T1000 (cell line): Measurements from ENCODE around the gene TP53BP1.

Experiments used
- DNase-seq: peaks from one replicate; lab custom pipeline; 2025; ENCODE audit warnings: mixed read lengths; lab: John Stamatoyannopoulos, UW

TP53BP1 gene

DNA sequence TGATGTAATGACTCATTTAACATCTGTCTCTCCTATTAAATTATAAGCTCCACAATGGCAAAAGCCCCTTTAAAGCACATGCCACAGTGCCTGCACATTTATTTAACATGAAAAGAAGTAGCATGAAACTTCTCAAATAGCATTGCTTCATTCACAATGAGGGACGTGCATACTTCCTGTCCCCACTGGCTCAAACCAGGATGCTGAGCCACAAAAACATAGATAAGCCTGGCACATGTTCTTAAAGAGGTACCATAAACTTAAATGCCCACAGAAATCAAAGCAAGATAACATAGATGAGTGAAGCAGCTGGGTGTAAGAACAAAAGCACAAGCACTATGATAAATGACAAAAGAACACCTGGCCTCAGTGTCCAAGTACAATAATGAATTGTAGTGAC, 3.8 kb downstream of the TP53BP1 start:
- DNase-seq = no peak

GRCh38 chr15:43488790-43489189, 4.2 kb downstream of the TP53BP1 start:
- no peak for DNase-seq

DNA sequence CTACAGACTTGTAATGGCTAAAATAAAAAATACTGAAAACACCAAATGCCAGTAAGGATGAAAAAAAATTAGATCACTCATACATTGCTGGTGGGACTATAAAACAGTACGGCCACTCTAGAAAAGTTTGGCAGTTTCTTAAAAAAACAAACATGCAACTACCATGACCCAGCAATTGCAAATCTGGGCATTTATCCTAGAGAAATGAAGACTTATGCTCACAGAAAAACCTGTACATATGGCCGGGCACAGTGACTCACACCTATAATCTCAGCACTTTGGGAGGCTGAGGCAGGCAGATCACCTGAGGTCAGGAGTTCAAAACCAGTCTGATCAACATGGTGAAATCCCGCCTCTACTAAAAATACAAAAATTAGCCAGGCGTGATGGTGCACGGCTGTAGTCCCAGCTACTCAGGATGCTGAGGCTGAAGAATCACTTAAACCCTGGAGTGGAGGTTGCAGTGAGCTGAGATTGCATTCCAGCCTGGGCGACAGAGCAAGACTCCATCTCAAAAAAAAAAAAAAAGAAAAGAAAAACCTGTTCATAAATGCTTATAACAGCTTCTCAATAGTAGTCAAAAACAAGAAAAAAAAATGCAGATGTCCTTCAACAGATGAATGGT, 5.6 kb downstream of the TP53BP1 start:
- no peak for DNase-seq

- DNase-seq = no peak
Observed at GRCh38 chr15:43484455-43484854, 8.5 kb downstream of the TP53BP1 start.

DNA sequence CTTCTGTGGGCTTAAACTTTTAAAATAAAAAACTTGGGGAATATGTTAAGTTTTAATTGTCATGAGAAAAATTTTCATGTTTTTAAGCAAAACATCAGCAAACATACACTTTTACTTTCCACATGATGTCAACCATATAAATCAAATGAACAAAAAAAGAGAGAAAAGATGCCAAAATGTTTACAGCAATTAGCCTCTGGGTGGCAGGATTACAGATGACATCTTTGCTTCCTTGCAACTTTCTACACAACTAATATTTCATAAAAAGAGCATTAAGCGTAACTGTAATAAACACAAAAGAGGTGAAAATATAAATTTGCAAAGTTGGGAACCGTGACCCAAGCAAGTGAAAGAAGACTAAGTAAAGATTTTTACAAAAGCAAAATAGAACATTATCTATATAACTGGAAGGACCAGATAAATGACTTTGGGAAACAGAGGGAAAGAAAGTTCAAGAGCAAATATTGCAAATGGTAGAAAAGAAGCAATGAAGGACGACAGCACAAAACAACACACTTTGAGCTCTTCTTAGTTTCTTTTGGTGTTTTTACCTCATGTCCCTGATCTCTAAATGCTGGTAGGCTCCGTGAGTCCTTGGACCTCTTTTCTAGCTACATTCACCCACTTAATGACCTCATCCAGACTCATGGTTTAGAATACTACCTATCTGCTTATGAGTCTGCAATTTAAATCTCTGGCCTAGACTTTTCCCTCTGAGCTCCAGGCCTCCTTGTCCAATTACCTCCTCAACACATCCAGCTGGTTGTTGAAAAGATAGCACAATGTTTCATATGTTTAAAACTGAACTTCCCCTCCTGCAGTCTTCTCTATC, 9.4 kb downstream of the TP53BP1 start:
- no peak for DNase-seq

- DNase-seq = no peak
Observed at GRCh38 chr15:43473885-43474284, 19.1 kb downstream of the TP53BP1 start.

- DNase-seq = no peak
Observed at GRCh38 chr15:43471975-43472374, 21.0 kb downstream of the TP53BP1 start.

GRCh38 chr15:43469867-43470266, 23.1 kb downstream of the TP53BP1 start:
- no peak for DNase-seq

GRCh38 chr15:43465100-43465499, 27.9 kb downstream of the TP53BP1 start:
- DNase-seq = no peak

DNA sequence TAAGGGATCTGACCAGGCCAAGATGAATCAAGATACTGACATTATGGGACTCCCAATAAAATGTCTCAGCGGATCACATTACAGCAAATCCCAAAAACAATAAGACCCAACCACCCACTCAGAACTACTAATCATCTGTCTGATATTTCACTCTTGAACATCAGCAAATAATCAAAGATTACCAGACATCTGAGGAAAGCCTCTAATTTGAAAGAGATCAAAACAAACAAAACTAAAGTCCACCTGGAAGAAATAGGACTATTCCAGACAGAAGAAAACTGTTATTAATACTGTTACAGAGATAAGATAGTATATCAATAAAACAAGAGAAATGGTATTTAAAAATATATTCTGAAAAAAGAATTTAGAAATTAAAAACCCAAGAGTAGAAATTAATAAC, 29.0 kb downstream of the TP53BP1 start:
- DNase-seq = no peak

DNA sequence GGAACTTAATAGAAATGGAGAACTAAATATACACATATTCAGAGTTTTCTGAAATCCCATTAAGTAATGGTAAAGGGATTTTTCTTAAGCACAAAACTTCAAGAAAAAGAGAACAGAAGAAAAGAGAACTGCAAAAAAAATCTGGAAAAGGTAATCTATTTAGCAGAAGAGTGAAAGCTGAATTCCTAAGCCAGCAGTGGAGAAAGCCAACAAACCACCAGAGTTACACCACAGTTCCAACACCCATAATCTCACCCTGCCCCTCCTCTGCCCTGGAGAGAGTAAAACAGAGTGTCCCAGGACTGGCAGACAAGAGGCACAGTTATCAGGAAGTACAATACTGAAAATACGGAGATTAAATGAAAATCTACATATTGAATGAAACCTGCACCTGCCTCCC, 29.4 kb downstream of the TP53BP1 start:
- no peak for DNase-seq

- DNase-seq = no peak
Observed at GRCh38 chr15:43449981-43450380, 43.0 kb downstream of the TP53BP1 start.

GRCh38 chr15:43446344-43446743, 46.6 kb downstream of the TP53BP1 start:
- no peak for DNase-seq

DNA sequence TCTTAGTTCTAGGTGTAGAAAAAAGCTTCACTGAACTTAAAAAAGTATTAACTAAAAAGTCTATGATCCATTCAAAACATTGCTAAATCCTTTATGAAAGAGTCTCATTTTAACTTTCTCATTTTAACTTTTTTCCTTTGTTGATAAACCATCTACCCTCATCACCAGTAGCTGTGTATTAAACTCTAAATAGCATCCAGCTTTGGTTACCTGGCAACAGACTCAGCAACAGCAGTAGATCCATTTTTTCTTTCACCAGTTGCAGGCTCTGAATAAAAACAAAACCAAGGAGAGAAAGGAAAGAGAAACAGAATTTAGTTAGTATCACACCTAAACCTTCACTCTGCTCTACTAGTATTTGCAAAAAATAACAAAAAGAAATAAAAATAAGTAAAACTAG, 51.6 kb downstream of the TP53BP1 start:
- no peak for DNase-seq

DNA sequence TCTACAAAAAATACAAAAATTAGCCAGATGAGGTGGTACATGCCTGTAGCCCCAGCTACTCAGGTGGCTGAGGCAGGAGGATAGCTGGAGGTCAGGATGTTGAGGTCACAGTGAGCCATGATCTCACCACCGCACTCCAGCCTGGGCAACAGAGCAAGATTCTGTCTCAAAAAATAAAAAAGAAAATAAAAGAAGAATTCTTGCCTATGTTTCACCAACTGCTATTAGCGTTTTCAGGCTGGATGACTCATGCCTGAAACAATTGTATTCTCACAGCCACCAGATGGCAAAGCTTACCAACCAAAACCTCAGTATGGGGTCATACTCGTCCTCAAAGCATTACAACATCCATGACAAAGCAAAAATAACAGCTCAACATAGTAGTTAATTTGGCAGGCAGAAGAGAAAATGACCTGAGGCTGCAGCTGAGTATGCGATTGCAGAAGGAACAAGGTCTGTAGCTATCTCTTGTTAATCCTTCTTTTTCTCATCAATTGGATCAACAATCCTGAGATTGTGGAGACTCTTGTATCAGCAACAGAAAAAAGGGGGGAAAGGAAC, 52.2 kb downstream of the TP53BP1 start:
- peak; percentile 67 for DNase-seq

DNA sequence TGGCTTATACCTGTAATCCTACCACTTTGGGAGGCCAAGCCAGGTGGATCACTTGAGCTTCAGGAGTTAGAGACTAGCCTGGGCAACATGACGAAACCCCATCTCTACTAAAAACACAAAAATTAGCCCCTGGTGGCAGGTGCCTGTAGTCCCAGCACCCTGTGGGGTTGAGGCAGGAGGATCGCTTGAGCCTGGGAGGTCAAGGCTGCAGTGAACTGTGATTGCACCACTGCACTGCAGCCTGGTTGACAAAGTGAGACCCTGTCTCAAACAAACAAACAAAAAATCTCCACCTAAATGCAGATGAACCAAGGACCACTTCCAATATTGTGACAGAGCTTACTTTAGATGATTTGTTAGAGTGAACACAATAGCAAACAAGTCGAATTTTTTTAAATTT, 53.7 kb downstream of the TP53BP1 start:
- DNase-seq = no peak

DNA sequence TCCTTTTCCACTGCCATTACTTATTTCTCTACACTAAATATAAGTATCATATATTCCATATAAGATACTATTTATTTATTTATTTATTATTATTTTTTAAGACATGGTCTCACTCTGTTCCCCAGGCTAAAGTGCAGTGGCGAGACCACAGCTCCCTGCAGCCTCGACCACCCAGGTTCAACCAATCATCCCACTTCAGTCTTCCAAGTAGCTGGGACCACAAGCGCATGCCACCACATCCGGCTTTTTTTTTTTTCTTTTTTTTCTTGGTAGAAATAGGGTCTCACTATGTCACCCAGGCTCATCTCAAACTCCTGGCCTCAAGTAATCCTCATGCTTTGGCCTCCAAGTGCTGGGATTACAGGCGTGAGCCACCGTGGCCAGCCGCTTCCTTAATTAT, 56.6 kb downstream of the TP53BP1 start:
- no peak for DNase-seq

- no peak for DNase-seq
Observed at GRCh38 chr15:43434446-43434845, 58.5 kb downstream of the TP53BP1 start.

DNA sequence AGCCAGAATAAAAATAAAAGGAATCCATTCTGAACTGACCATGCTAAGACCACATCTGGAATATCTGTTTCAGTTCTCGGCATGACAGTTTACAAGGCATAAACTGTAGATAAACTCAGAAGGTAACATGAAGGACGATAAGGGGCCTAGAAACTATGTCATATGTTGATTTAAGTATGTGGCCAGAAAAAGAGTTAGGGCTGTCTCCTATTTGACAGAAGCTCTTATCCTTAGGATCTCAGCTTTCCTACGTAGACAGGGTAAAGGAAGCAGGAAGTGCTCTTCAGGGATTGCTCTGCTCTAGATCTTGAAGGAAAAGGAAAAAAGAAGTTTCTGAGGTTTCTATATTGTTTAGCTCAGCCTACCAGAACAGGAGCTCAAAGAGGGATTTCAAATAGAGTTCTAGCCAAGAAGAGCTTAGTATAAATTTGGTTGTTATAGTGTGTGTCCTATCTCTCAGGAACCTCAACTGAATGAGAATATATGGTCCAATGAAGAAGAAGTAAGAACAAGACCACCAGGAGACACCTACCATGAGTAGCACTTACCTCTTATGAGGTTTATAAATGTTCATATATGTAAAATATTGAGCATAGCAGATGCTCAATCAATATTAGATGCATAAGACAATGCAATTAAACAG, 59.2 kb downstream of the TP53BP1 start:
- DNase-seq = no peak

DNA sequence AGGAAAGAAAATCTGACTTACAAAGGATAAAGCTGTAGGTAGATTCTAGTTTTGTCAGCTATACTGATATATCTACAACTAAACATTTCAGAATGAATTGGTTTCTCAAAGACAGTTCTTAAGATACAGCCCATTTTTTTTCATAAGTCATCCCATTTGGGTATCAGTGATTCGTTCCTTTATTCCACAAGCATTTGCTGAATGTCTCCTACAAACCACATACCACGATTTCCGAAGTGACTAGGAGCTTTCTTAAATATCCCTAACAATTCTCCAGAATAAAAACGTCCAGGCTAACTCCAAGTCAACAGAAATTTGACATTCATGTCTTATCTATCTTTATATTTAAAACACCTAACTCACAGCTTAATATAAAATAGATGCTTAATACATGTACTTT, 59.8 kb downstream of the TP53BP1 start:
- DNase-seq = no peak

- DNase-seq = no peak
Observed at GRCh38 chr15:43429687-43430086, 63.3 kb downstream of the TP53BP1 start.

- no peak for DNase-seq
Observed at GRCh38 chr15:43423793-43424192, 69.2 kb downstream of the TP53BP1 start.

GRCh38 chr15:43420876-43421275, 72.1 kb downstream of the TP53BP1 start:
- DNase-seq = no peak
